Esophagus muscularis mucosa (tissue), 4 donors: Measurements from ENCODE around the gene DAB2IP.

Experiments
- CTCF ChIP-seq, 3 experiments: fragments of 200-600 bp in 2 of 3; fragments of 450-650 bp in 1 of 3; sonication (generic) in 2 of 3; IDR thresholded peaks; one replicate each; pipeline ENCODE4 v1.5.1; 2017 to 2019; ENCODE audit warnings: antibody characterized with exemption in 3 of 3, mild to moderate bottlenecking in 2 of 3, moderate library complexity in 1 of 3
- EP300 ChIP-seq: sonication (generic); formaldehyde crosslinking; IDR thresholded peaks from one replicate; pipeline ENCODE4 v1.6.1; 2017; ENCODE audit warnings: antibody characterized with exemption
- POLR2A ChIP-seq: fragments of 450-650 bp; IDR thresholded peaks from one replicate; pipeline ENCODE4 v1.6.1; 2017; ENCODE audit warnings: antibody characterized with exemption, moderate library complexity, mild to moderate bottlenecking, low read depth
- POLR2AphosphoS5 ChIP-seq, 2 donors: sonication (generic); formaldehyde crosslinking; IDR thresholded peaks; one replicate each; pipeline ENCODE4 v1.6.1; 2017; ENCODE audit warnings: antibody characterized with exemption in 2 of 2

DNA sequence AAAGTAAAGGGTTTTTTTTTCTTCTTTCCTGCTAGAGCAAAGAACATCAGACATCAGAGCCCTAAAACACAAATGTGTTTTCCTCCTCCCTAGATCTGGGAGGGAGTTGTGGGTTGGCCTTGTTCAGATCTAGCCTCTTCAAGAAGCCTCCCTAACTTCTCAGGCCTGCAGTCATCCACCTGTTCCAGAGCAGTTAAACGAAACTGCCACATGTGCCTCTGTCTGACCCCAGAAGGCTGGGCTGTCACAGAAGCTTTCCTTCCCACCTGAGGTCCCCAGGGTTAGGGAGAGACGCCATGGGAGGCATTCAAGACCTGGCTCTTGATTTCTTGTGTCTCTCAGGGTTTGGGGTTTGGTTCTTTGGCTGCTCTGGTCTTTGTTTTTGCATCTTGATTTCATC is 87.0 kb downstream of the DAB2IP start:
- TF ChIP-seq POLR2A (no peak), CTCF (IDR thresholded peaks at IDR 0.05) (no peak), EP300 (no peak), POLR2AphosphoS5 (IDR thresholded peaks at IDR 0.05) (no peak)
